GM23248 (cell line): Measurements from ENCODE around the gene GSN.

ENCODE experiments used
- EZH2 ChIP-seq: fragments of 200-600 bp; sonication (generic); IDR thresholded peaks from 2 replicates; pipeline ENCODE4 v1.6.1; 2018; ENCODE audit warnings: antibody characterized with exemption, mild to moderate bottlenecking; ENCODE audit not compliant: insufficient read depth, poor library complexity, severe bottlenecking
- EZH2phosphoT487 ChIP-seq: fragments of 200-600 bp; sonication (generic); IDR thresholded peaks from 2 replicates; pipeline ENCODE4 v1.6.1; 2018; ENCODE audit warnings: antibody characterized with exemption, moderate library complexity, mild to moderate bottlenecking, low read depth; ENCODE audit not compliant: insufficient read depth

DNA sequence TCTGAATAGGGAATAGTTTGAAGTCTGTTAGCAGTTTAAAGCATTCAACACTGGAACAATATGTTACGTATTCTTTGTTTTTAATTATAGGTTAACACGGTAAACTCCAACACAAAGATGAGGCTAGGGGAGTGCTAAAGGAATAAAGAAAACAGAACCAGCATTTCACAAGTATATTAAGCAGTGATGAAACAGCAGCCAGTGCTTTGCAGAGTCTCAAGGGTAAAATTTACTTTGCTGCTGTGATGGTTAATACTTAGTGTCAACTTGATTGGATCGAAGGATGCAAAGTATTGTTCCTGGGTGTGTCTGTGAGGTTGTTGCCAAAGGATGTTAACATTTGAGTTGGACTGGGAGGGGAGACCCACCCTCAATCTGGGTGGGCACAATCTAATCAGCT lies 30.0 kb upstream of the GSN start:
- TF ChIP-seq EZH2 (no peak), EZH2phosphoT487 (no peak)
